OCI-LY3 (cell line): Measurements from ENCODE around the gene SMC3.

Experiments
- H2AFZ ChIP-seq: fragments of 200-600, 300-600 bp; shearing (Covaris generic); 2 replicates; pipeline ENCODE4 v1.6.0; 2014; ENCODE audit warnings: antibody characterized with exemption, low read depth, low read length
- H3K27ac ChIP-seq: fragments of 200-600, 300-600 bp; sonication (generic); 2 replicates; pipeline ENCODE4 v1.5.1; 2014; ENCODE audit warnings: mild to moderate bottlenecking, low read length, moderate library complexity, mixed read lengths
- H3K27me3 ChIP-seq: fragments of 200-600, 300-600 bp; sonication (generic); 2 replicates; pipeline ENCODE4 v1.6.1; 2014; ENCODE audit warnings: low read depth, low read length, mixed read lengths
- H3K36me3 ChIP-seq: fragments of 200-600, 300-600 bp; sonication (generic); replicated peaks from 2 replicates; pipeline ENCODE3; 2014; ENCODE audit warnings: low read depth, low read length, mixed read lengths
- H3K4me1 ChIP-seq: fragments of 300-600, 200-600 bp; sonication (generic); 2 replicates; pipeline ENCODE4 v1.6.1; 2014; ENCODE audit warnings: low read length, mixed read lengths
- H3K4me2 ChIP-seq: fragments of 200-600, 300-600 bp; sonication (generic); 2 replicates; pipeline ENCODE4 v1.6.1; 2014; ENCODE audit warnings: low read length, mixed read lengths
- H3K4me3 ChIP-seq: fragments of 300-600, 200-600 bp; sonication (generic); 2 replicates; pipeline ENCODE4 v1.5.1; 2014; ENCODE audit warnings: antibody characterized with exemption, mild to moderate bottlenecking, low read length, moderate library complexity
- H3K79me2 ChIP-seq: fragments of 300-600, 200-600 bp; shearing (Covaris generic); 2 replicates; pipeline ENCODE4 v1.6.1; 2014; ENCODE audit warnings: mild to moderate bottlenecking, low read length, mixed read lengths
- H3K9ac ChIP-seq: fragments of 300-600, 200-600 bp; shearing (Covaris generic); 2 replicates; pipeline ENCODE4 v1.6.0; 2014; ENCODE audit warnings: mild to moderate bottlenecking, low read length, moderate library complexity
- H3K9me3 ChIP-seq: fragments of 200-600, 300-600 bp; shearing (Covaris generic); 2 replicates; pipeline ENCODE4 v1.6.1; 2014; ENCODE audit warnings: low read length, mixed read lengths; ENCODE audit not compliant: insufficient read depth
- H4K20me1 ChIP-seq: fragments of 200-600, 300-600 bp; sonication (generic); 2 replicates; pipeline ENCODE4 v1.6.1; 2016; ENCODE audit warnings: low read length, mixed read lengths; ENCODE audit not compliant: insufficient read depth
- EZH2phosphoT487 ChIP-seq: fragments of 200-600 bp; shearing (Covaris generic); IDR thresholded peaks from 2 replicates; pipeline ENCODE4 v1.6.1; 2018; ENCODE audit warnings: antibody characterized with exemption, mixed run types, low read depth
- TF ChIP-seq, protein P1 (sequence below): fragments of 200-600, 300-600 bp; sonication (generic); IDR thresholded peaks from 2 replicates; pipeline ENCODE4 v1.5.1; 2014; ENCODE audit warnings: antibody characterized with exemption, low read length, low read depth

SMC3 gene

DNA sequence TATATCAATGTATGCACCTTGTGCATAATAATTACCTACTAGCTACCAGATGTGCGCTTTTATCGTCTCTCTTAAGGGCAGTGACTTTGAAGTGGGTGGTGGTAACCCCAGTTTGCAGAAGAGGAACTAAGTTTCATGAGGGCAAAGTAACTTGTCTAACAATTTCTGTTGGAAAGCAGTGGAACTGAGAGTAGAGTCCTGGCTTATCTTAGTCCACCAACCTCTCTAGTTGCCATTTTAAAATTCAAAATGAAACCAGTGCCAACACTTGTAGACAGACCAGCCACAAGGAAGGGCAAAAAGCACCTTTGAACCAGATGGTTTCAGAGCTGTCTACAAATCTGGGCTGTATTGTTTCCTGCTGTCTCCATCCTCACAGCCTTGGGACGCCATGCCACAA, 44.6 kb downstream of the SMC3 start:
- no peak overlapping the region for H3K9ac ChIP-seq
- no peak overlapping the region for H2AFZ ChIP-seq
- no peaks in the 10 kb centered on the region for H3K27me3 ChIP-seq
- peaks cover 6% of the 10 kb centered on the region for H3K36me3 ChIP-seq
- H3K4me2 ChIP-seq: peak overlapping the region; percentile 32
- H3K27ac ChIP-seq: peak overlapping the region; percentile 51
- no peak overlapping the region for H3K4me3 ChIP-seq
- TF ChIP-seq, protein P1, sequence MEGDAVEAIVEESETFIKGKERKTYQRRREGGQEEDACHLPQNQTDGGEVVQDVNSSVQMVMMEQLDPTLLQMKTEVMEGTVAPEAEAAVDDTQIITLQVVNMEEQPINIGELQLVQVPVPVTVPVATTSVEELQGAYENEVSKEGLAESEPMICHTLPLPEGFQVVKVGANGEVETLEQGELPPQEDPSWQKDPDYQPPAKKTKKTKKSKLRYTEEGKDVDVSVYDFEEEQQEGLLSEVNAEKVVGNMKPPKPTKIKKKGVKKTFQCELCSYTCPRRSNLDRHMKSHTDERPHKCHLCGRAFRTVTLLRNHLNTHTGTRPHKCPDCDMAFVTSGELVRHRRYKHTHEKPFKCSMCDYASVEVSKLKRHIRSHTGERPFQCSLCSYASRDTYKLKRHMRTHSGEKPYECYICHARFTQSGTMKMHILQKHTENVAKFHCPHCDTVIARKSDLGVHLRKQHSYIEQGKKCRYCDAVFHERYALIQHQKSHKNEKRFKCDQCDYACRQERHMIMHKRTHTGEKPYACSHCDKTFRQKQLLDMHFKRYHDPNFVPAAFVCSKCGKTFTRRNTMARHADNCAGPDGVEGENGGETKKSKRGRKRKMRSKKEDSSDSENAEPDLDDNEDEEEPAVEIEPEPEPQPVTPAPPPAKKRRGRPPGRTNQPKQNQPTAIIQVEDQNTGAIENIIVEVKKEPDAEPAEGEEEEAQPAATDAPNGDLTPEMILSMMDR: no peak
- no peaks in the 10 kb centered on the region for H4K20me1 ChIP-seq
- H3K4me1 ChIP-seq: peaks cover 30% of the 10 kb centered on the region
- H3K9me3 ChIP-seq: peaks cover 5% of the 10 kb centered on the region; the same call in 1 of the 2 replicates
- H3K79me2 ChIP-seq: no peaks in the 10 kb centered on the region

DNA sequence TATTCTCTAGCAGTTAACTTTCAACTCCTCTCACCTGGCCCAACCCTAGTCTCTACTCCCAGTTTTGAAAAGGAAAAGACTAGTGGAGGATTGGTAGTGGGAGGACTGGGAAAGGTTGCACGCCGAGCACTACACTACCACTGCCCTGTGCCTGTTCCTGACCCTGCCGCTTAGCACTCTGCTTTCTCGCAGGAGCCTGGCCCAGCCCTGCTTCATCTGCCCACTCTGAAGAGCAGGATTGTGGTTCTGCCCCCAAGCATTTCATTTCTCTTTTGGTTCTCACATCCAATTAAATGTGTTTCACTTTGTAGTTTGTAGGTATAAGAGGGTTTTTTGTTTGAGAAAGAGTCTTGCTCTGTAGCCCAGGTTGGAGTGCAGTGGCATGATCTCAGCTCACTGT, 45.1 kb downstream of the SMC3 start:
- Histone ChIP-seq H3K4me3 (no peak overlapping the region), H4K20me1 (no peaks in the 10 kb centered on the region), H3K27me3 (no peaks in the 10 kb centered on the region), H3K36me3 (peaks cover 6% of the 10 kb centered on the region), H3K27ac (peak overlapping the region; percentile 51), H3K79me2 (no peaks in the 10 kb centered on the region), H3K9me3 (peaks cover 5% of the 10 kb centered on the region; the same call in 1 of the 2 replicates), H3K4me2 (peak overlapping the region; percentile 32), H2AFZ (no peak overlapping the region), H3K4me1 (peaks cover 30% of the 10 kb centered on the region), H3K9ac (no peak overlapping the region)
- TF ChIP-seq, protein P1: no peak
- TF ChIP-seq EZH2phosphoT487: no peak

DNA sequence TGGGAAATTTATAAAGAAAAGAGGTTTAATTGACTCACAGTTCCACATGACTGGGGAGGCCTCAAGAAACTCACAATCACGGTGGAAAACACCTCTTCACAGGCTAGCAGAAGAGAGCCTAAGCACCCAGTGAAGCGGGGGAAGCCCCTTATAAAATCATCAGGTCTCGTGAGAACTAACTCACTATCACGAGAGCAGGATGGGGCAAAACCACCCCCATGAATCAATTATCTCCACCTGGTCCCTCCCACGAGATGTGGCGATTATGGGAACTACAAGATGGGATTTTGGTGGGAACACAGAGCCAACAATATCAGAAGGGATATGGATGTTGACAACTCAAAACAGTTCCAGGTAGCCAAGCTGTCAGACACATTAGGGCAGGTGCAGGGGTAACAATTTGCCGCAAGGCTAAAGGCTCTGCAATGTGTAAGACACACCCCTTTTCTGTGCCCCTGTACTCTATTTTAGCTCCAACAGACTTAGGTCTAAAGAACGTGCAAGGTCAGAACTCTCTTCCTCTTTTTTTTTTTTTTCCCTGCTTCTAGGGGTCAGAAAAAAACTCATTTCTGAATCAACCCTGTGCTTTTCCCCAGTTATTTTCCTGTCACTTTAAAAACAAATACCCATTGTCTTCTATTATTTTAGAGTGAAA, 46.0 kb downstream of the SMC3 start:
- TF ChIP-seq, protein P1: no peak
- H2AFZ ChIP-seq: no peak overlapping the region
- H3K4me1 ChIP-seq: peaks cover 30% of the 10 kb centered on the region
- no peaks in the 10 kb centered on the region for H4K20me1 ChIP-seq
- no peak overlapping the region for H3K9ac ChIP-seq
- no peaks in the 10 kb centered on the region for H3K79me2 ChIP-seq
- H3K4me2 ChIP-seq: peak overlapping the region; percentile 40
- peaks cover 6% of the 10 kb centered on the region for H3K36me3 ChIP-seq
- no peaks in the 10 kb centered on the region for H3K27me3 ChIP-seq
- H3K9me3 ChIP-seq: peaks cover 5% of the 10 kb centered on the region; the same call in 1 of the 2 replicates
- H3K27ac ChIP-seq: peak overlapping the region; percentile 17; the same call in 1 of the 2 replicates
- H3K4me3 ChIP-seq: peak overlapping the region; percentile 22; the same call in 1 of the 2 replicates

DNA sequence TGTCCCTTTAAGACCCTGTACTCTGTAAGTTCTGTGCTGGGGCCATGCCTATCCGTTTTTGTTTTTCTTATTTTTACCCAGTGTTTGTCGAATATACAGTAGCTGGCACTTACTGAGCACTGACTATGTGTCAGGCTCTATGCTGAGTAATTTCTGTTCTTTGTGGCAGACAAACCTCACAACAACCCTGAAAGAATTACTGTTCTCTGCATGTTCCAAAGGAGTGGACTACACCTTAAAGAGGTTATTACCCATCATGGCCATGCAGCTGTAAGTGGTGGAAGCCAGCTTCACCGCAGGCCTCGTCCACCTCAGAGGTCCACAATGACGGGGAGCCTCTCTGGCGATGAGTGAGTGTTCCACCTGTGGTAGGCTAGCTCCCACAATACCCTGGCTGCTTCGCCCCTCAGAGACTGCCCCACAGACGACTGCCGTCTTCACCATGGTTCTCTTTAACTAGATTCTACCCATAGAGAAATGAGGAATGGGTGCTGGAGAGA, 46.6 kb downstream of the SMC3 start:
- Histone ChIP-seq H3K4me1 (peaks cover 30% of the 10 kb centered on the region), H3K36me3 (peaks cover 6% of the 10 kb centered on the region), H2AFZ (no peak overlapping the region), H3K79me2 (no peaks in the 10 kb centered on the region), H3K4me2 (peak overlapping the region; percentile 40; the same call in 1 of the 2 replicates), H3K9me3 (peaks cover 5% of the 10 kb centered on the region; the same call in 1 of the 2 replicates), H3K9ac (no peak overlapping the region), H3K4me3 (no peak overlapping the region), H3K27me3 (no peaks in the 10 kb centered on the region), H3K27ac (peak overlapping the region; percentile 17; the same call in 1 of the 2 replicates), H4K20me1 (no peaks in the 10 kb centered on the region)
- TF ChIP-seq, protein P1: no peak
- no peak for TF ChIP-seq EZH2phosphoT487
